Caco-2 (cell line): ENCODE measurements around the gene SLC6A6. TPM values are rescaled to one million over a fixed set of nuclear protein-coding genes. Genes with fewer than 3 reads are reported as not detected.
"Not testable (repeated sequence)": the region's sequence is repeated elsewhere in the genome, so short reads cannot be mapped to it uniquely, and the experiment has no call there.

Experiments used
- BruUV-seq: library from RNA; stranded (reverse); fragments of 400-500 nt; replicated peaks from 2 replicates; lab custom pipeline; 2021; lab: Mats Ljungman, UMichigan
- CTCF ChIA-PET: fragments of 300-600 bp; sonication (Branson Sonifier 250); formaldehyde crosslinking; loops from one replicate; lab custom pipeline; 2022; ENCODE audit warnings: antibody characterized with exemption; lab: Charles Lee
- POLR2A ChIA-PET: fragments of 300-600 bp; sonication (Branson Sonifier 250); formaldehyde crosslinking; loops from one replicate; lab custom pipeline; 2022; ENCODE audit warnings: antibody characterized with exemption; lab: Charles Lee
- DNase-seq, 2 experiments: peaks; one replicate each; pipeline versions ENCODE4 v3.0.0 to v3.0.0-alpha.2; 2020 to 2022
- H3K27me3 ChIP-seq: replicated peaks from 2 replicates; pipeline ENCODE4 v1.6.0; 2011; ENCODE audit warnings: low read length; ENCODE audit not compliant: control insufficient read depth, insufficient read depth
- H3K36me3 ChIP-seq: 2 replicates; pipeline ENCODE4 v1.5.1; 2011; ENCODE audit warnings: low read length; ENCODE audit not compliant: control insufficient read depth, insufficient read depth
- H3K4me1 ChIP-seq: fragments of 250-450 bp; sonication (Bioruptor Pico); 2 replicates; pipeline ENCODE4 v1.5.1; 2020; ENCODE audit warnings: mild to moderate bottlenecking
- H3K4me3 ChIP-seq: 2 replicates; pipeline ENCODE4 v1.5.1; 2011; ENCODE audit warnings: low read depth, mild to moderate bottlenecking, control low read depth, low read length
- H3K9me3 ChIP-seq: fragments of 250-450 bp; sonication (Bioruptor Pico); 2 replicates; pipeline ENCODE4 v1.5.1; 2020; ENCODE audit warnings: mild to moderate bottlenecking, moderate library complexity
- H3K27ac Mint-ChIP-seq: one replicate; pipeline ENCODE4 v1.8.0; 2022; ENCODE audit warnings: mixed read lengths; ENCODE audit not compliant: unreplicated experiment
- H3K27me3 Mint-ChIP-seq: one replicate; pipeline ENCODE4 v1.8.0; 2022; ENCODE audit warnings: mixed read lengths; ENCODE audit not compliant: insufficient read depth, unreplicated experiment
- H3K36me3 Mint-ChIP-seq: one replicate; pipeline ENCODE4 v1.8.0; 2022; ENCODE audit warnings: mild to moderate bottlenecking, mixed read lengths; ENCODE audit not compliant: insufficient read depth, unreplicated experiment
- H3K4me1 Mint-ChIP-seq: one replicate; pipeline ENCODE4 v1.8.0; 2022; ENCODE audit warnings: low read depth, mixed read lengths; ENCODE audit not compliant: unreplicated experiment
- H3K4me3 Mint-ChIP-seq: one replicate; pipeline ENCODE4 v1.8.0; 2022; ENCODE audit warnings: mild to moderate bottlenecking, moderate library complexity, mixed read lengths; ENCODE audit not compliant: unreplicated experiment
- H3K9me3 Mint-ChIP-seq: one replicate; pipeline ENCODE4 v1.8.0; 2022; ENCODE audit warnings: mixed read lengths; ENCODE audit not compliant: unreplicated experiment
- CTCF ChIP-seq, 2 experiments: fragments of 200-600 bp in 1 of 2; IDR thresholded peaks; 1 replicate in 1 of 2; 2 replicates in 1 of 2; pipeline versions ENCODE4 v1.5.1 to v1.8.0; 2011 to 2022; ENCODE audit warnings: antibody characterized with exemption in 1 of 2, control low read depth in 1 of 2, inconsistent platforms in 1 of 2, low read depth in 1 of 2, low read length in 1 of 2, mild to moderate bottlenecking in 1 of 2, moderate library complexity in 1 of 2; ENCODE audit not compliant: insufficient read depth in 1 of 2, severe bottlenecking in 1 of 2, unreplicated experiment in 1 of 2
- intact Hi-C: fragments of 100-400 bp; cut with micrococcal nuclease; formaldehyde crosslinking; loops from one replicate; pipeline ENCODE4 v1.10.0; 2022; ENCODE audit not compliant: unreplicated experiment
- total RNA-seq: library from RNA; stranded (reverse); gene quantifications from 2 replicates; pipeline ENCODE4 v1.2.3, GENCODE V29; 2022

Gene SLC6A6
- total RNA-seq, 1 experiment from 2014 or later = 49.6 TPM

- ChIA-PET POLR2A (no interaction called here), CTCF (interaction anchor here (0.6 to 1.3 kb wide), 2 partner anchors 35 to 1026 kb away, joined by 3 read pairs; no protein-coding TSS in a partner anchor)
- Histone ChIP-seq H3K4me1 (no peaks in the 10 kb centered on the region), H3K27me3 (no peaks in the 10 kb centered on the region), H3K36me3 (no peaks in the 10 kb centered on the region), H3K4me3 (no peak overlapping the region), H3K9me3 (no peaks in the 10 kb centered on the region)
- no peaks in the 10 kb centered on the region for H3K9me3 Mint-ChIP-seq
- DNase-seq = peak in 1 of 2 experiments; percentile 16
- no peak for TF ChIP-seq CTCF (IDR thresholded peaks at IDR 0.05; ENCODE audit: insufficient read depth in 1 of 2, low read depth in 1 of 2, low read length in 1 of 2, severe bottlenecking in 1 of 2, unreplicated experiment in 1 of 2)
- H3K27me3 Mint-ChIP-seq = no peaks in the 10 kb centered on the region
- H3K4me1 Mint-ChIP-seq = no peaks in the 10 kb centered on the region
- intact Hi-C loops = no loop called here
- BruUV-seq = no TSS peak
- no peaks in the 10 kb centered on the region for H3K36me3 Mint-ChIP-seq
- H3K27ac Mint-ChIP-seq = no peak overlapping the region
- H3K4me3 Mint-ChIP-seq = no peak overlapping the region
These were observed 111.3 kb downstream of the SLC6A6 start for GRCh38 chr3:14513566-14514322.

DNA sequence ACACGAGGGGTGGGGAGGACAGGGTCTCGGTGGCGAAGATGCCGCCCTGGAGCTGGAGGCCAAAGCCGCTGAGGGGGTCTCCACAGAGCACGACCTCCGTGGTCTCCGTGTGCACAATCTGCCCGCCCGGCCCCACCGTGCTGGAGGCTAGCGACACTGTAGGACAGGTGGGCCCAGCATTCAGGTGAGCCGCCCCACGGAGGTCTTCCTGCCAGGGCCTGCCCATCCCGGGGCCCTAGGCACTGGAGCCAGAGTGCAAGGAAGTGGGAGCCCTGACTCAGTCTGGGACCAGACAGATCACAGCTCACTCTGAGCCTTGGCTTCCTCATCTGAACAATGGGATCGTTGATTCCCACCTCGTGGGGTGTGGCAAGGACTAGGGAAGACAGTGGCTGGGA, 111.9 kb downstream of the SLC6A6 start:
- intact Hi-C loops = no loop called here
- no peaks in the 10 kb centered on the region for H3K36me3 ChIP-seq
- H3K36me3 Mint-ChIP-seq = no peaks in the 10 kb centered on the region
- DNase-seq = peak in 1 of 2 experiments; percentile 20
- H3K4me3 Mint-ChIP-seq = no peak overlapping the region
- H3K4me1 ChIP-seq = no peaks in the 10 kb centered on the region
- no peaks in the 10 kb centered on the region for H3K27me3 Mint-ChIP-seq
- no peak overlapping the region for H3K4me3 ChIP-seq
- BruUV-seq = no TSS peak
- CTCF ChIA-PET = no interaction called here
- POLR2A ChIA-PET = no interaction called here
- H3K27ac Mint-ChIP-seq = no peak overlapping the region
- no peaks in the 10 kb centered on the region for H3K4me1 Mint-ChIP-seq
- TF ChIP-seq CTCF (IDR thresholded peaks at IDR 0.05; ENCODE audit: insufficient read depth in 1 of 2, low read depth in 1 of 2, low read length in 1 of 2, severe bottlenecking in 1 of 2, unreplicated experiment in 1 of 2) = no peak
- no peaks in the 10 kb centered on the region for H3K9me3 Mint-ChIP-seq
- H3K27me3 ChIP-seq = no peaks in the 10 kb centered on the region
- H3K9me3 ChIP-seq = no peaks in the 10 kb centered on the region

DNA sequence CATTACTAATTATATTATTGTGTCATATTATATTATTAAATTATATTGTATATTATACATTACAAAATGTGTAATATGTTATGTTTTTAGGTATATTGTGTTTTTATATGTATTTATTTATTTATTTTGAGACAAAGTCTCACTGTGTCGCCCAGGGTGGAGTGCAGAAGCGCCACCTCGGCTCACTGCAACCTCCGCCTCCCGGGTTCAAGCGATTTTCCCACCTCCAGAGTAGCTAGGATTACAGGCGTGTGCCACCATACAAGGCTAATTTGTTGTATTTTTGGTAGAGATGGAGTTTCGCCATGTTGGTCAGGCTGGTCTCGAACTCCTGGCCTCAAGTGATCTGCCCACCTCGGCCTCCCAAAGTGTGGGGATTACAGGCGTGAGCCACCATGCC, 113.1 kb downstream of the SLC6A6 start:
- intact Hi-C loops, H3K4me3 Mint-ChIP-seq, H3K9me3 ChIP-seq, H3K36me3 ChIP-seq, H3K4me3 ChIP-seq, POLR2A ChIA-PET, H3K27me3 ChIP-seq, BruUV-seq, H3K4me1 Mint-ChIP-seq, H3K36me3 Mint-ChIP-seq, H3K27ac Mint-ChIP-seq, CTCF ChIA-PET, H3K4me1 ChIP-seq, H3K27me3 Mint-ChIP-seq, H3K9me3 Mint-ChIP-seq: not testable (repeated sequence)
- peak in 1 of 2 experiments; percentile 2 for DNase-seq
